ENCODE data around the gene EHMT1. TPM values are rescaled to one million over a fixed set of nuclear protein-coding genes. Genes with fewer than 3 reads are reported as not detected.

The EHMT1 gene
- polyA plus RNA-seq, 1 of the 3 experiments (the other 2 are of a cell fraction) = 39.5 TPM

DNA sequence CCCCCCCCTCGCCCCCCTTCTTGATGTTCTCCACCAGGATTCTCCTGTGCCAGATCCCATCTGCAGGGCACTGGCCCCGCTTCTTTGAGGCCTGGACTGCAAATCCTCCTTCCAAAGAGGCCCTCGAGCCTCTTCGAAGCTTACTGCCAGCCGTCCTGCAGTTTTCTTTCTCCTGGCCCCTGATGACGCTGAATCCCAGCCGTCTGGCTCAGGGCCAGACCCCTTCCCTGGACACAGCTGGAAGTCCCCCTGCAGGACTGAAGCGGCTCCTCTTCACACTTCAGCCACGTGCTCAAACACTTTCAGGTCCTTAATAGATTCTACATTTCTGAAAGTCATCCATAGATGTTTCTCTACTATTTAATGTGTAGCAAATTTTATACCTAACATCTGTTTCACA lies 121.5 kb downstream of the EHMT1 start:
- peaks cover 11% of the 10 kb centered on the region for H3K79me2 ChIP-seq (ENCODE audit: insufficient read depth)
- ChIA-PET POLR2A (interaction anchor here (1.5 kb wide), 1 partner anchor 66 kb away, joined by 3 read pairs; no protein-coding TSS in a partner anchor), CTCF (interaction anchor here (0.8 to 3.7 kb wide), 8 partner anchors 20 to 68 kb away, joined by 3 to 23 read pairs (median 4); no protein-coding TSS in a partner anchor)
- peak overlapping the region in 1 of 2 experiments; percentile 79; a peak in 2 of 4 replicates for H3K27ac ChIP-seq (ENCODE audit: low read depth in 2 of 2, low read length in 1 of 2)
- no peaks in the 10 kb centered on the region for H3K9me2 ChIP-seq
- H3K36me3 ChIP-seq (replicated peaks in 1 of 2; ENCODE audit: control insufficient read depth in 1 of 2, insufficient read depth in 2 of 2, low read length in 1 of 2) = peaks cover 11 to 22% of the 10 kb centered on the region in 2 experiments
- no peak overlapping the region for H3K9ac ChIP-seq
- no peak overlapping the region for H2AFZ ChIP-seq (ENCODE audit: low read depth)
- H4K20me1 ChIP-seq (ENCODE audit: insufficient read depth) = peaks cover 15% of the 10 kb centered on the region
- TF ChIP-seq SMC3 (IDR thresholded peaks at IDR 0.05; ENCODE audit: low read depth, low read length) (no peak; the same call in 1 of the 2 replicates), NFIC (IDR thresholded peaks at IDR 0.05; ENCODE audit: borderline replicate concordance) (0 out of 2 replicates have a peak, but pooled peaks have one; percentile 38), RXRA (IDR thresholded peaks at IDR 0.05; ENCODE audit: borderline replicate concordance, low read depth) (no peak), GABPA (IDR thresholded peaks at IDR 0.05; ENCODE audit: low read depth) (no peak), EP300 (IDR thresholded peaks at IDR 0.05; ENCODE audit: borderline replicate concordance in 1 of 2, low read depth in 1 of 2, low read length in 1 of 2) (no peak; a peak in 1 of 4 replicates), FOSL2 (IDR thresholded peaks at IDR 0.05; ENCODE audit: borderline replicate concordance, low read depth) (no peak), YY1 (IDR thresholded peaks at IDR 0.05; ENCODE audit: low read depth) (no peak), TCF12 (IDR thresholded peaks at IDR 0.05) (no peak), CHD2 (IDR thresholded peaks at IDR 0.05; ENCODE audit: low read length, partially characterized antibody) (peak; percentile 53), ELF1 (IDR thresholded peaks at IDR 0.05) (no peak), TAF1 (IDR thresholded peaks at IDR 0.05; ENCODE audit: borderline replicate concordance, low read depth, low read length) (no peak), JUND (IDR thresholded peaks at IDR 0.05) (no peak), MXI1 (IDR thresholded peaks at IDR 0.05; ENCODE audit: low read depth, low read length) (peak; percentile 85), MEF2A (IDR thresholded peaks at IDR 0.05; ENCODE audit: borderline replicate concordance, low read depth) (no peak), RAD21 (IDR thresholded peaks at IDR 0.05; ENCODE audit: low read length) (peak; percentile 40), RFX5 (IDR thresholded peaks at IDR 0.05; ENCODE audit: low read length) (peak; percentile 81)
- TF ChIP-seq, protein P1, sequence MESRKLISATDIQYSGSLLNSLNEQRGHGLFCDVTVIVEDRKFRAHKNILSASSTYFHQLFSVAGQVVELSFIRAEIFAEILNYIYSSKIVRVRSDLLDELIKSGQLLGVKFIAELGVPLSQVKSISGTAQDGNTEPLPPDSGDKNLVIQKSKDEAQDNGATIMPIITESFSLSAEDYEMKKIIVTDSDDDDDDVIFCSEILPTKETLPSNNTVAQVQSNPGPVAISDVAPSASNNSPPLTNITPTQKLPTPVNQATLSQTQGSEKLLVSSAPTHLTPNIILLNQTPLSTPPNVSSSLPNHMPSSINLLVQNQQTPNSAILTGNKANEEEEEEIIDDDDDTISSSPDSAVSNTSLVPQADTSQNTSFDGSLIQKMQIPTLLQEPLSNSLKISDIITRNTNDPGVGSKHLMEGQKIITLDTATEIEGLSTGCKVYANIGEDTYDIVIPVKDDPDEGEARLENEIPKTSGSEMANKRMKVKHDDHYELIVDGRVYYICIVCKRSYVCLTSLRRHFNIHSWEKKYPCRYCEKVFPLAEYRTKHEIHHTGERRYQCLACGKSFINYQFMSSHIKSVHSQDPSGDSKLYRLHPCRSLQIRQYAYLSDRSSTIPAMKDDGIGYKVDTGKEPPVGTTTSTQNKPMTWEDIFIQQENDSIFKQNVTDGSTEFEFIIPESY (IDR thresholded peaks at IDR 0.05; ENCODE audit: borderline replicate concordance, low read depth) = no peak
- TF ChIP-seq, protein P2, sequence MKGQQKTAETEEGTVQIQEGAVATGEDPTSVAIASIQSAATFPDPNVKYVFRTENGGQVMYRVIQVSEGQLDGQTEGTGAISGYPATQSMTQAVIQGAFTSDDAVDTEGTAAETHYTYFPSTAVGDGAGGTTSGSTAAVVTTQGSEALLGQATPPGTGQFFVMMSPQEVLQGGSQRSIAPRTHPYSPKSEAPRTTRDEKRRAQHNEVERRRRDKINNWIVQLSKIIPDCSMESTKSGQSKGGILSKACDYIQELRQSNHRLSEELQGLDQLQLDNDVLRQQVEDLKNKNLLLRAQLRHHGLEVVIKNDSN (IDR thresholded peaks at IDR 0.05; ENCODE audit: borderline replicate concordance, low read depth) = no peak
- TF ChIP-seq, protein P3, sequence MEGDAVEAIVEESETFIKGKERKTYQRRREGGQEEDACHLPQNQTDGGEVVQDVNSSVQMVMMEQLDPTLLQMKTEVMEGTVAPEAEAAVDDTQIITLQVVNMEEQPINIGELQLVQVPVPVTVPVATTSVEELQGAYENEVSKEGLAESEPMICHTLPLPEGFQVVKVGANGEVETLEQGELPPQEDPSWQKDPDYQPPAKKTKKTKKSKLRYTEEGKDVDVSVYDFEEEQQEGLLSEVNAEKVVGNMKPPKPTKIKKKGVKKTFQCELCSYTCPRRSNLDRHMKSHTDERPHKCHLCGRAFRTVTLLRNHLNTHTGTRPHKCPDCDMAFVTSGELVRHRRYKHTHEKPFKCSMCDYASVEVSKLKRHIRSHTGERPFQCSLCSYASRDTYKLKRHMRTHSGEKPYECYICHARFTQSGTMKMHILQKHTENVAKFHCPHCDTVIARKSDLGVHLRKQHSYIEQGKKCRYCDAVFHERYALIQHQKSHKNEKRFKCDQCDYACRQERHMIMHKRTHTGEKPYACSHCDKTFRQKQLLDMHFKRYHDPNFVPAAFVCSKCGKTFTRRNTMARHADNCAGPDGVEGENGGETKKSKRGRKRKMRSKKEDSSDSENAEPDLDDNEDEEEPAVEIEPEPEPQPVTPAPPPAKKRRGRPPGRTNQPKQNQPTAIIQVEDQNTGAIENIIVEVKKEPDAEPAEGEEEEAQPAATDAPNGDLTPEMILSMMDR (IDR thresholded peaks at IDR 0.05) = 0 out of 2 replicates have a peak, but pooled peaks have one; percentile 7
- TF ChIP-seq, protein P4, sequence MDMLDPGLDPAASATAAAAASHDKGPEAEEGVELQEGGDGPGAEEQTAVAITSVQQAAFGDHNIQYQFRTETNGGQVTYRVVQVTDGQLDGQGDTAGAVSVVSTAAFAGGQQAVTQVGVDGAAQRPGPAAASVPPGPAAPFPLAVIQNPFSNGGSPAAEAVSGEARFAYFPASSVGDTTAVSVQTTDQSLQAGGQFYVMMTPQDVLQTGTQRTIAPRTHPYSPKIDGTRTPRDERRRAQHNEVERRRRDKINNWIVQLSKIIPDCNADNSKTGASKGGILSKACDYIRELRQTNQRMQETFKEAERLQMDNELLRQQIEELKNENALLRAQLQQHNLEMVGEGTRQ (IDR thresholded peaks at IDR 0.05; ENCODE audit: borderline replicate concordance, low read depth, low read length) = no peak
- no peak overlapping the region for H3K4me2 ChIP-seq
- peak; percentile 90 for DNase-seq
- H3K4me1 ChIP-seq (ENCODE audit: control insufficient read depth in 1 of 2, insufficient read depth in 2 of 2, low read depth in 1 of 2, low read length in 1 of 2) = peaks cover 0 to 36% of the 10 kb centered on the region in 2 experiments; a peak in 1 of 4 replicates
- peaks cover 2% of the 10 kb centered on the region for H3F3A ChIP-seq (replicated peaks; ENCODE audit: insufficient read depth)
- no peak overlapping the region for H3K4me3 ChIP-seq (ENCODE audit: low read depth in 2 of 2, low read length in 1 of 2)
- H3K27me3 ChIP-seq (ENCODE audit: insufficient read depth) = no peaks in the 10 kb centered on the region
- 58% methylated on average over 9 of the region's 9 CpGs for whole genome bisulfite sequencing (ENCODE audit: low lambda C conversion rate)
- H3K9me3 ChIP-seq = no peaks in the 10 kb centered on the region
